Neuronal stem cell (in vitro differentiated cells): ENCODE data around the gene PCGF5.
"Not testable (repeated sequence)": the region's sequence is repeated elsewhere in the genome, so short reads cannot be mapped to it uniquely, and the experiment has no call there.

Source experiments
- DNase-seq: peaks from one replicate; pipeline ENCODE4 v3.0.0-alpha.2; 2013; ENCODE audit warnings: low spot score
- H2AFZ ChIP-seq: one replicate; pipeline ENCODE4 v1.6.1; 2013; ENCODE audit warnings: mild to moderate bottlenecking, low read length, inconsistent platforms
- H2AK5ac ChIP-seq: 2 replicates; pipeline ENCODE4 v1.6.1; 2013; ENCODE audit warnings: low read depth, mild to moderate bottlenecking, inconsistent platforms, low read length, moderate library complexity, mixed read lengths
- H2BK120ac ChIP-seq: 2 replicates; pipeline ENCODE4 v1.6.1; 2013; ENCODE audit warnings: low read depth, mild to moderate bottlenecking, inconsistent platforms, low read length, moderate library complexity, mixed read lengths
- H2BK12ac ChIP-seq: one replicate; pipeline ENCODE4 v1.6.1; 2013; ENCODE audit warnings: low read length, inconsistent platforms
- H2BK15ac ChIP-seq: 2 replicates; pipeline ENCODE4 v1.6.1; 2013; ENCODE audit warnings: mild to moderate bottlenecking, low read length, inconsistent platforms, mixed read lengths
- H2BK5ac ChIP-seq: one replicate; pipeline ENCODE4 v1.6.1; 2013; ENCODE audit warnings: inconsistent platforms, mild to moderate bottlenecking, low read length, moderate library complexity
- H3K14ac ChIP-seq: one replicate; pipeline ENCODE4 v1.6.1; 2013; ENCODE audit warnings: low read length, inconsistent platforms
- H3K18ac ChIP-seq: 2 replicates; pipeline ENCODE4 v1.6.1; 2013; ENCODE audit warnings: low read length, inconsistent platforms
- H3K23ac ChIP-seq: 2 replicates; pipeline ENCODE4 v1.6.1; 2013; ENCODE audit warnings: low read depth, mild to moderate bottlenecking, mixed read lengths, low read length, inconsistent platforms; ENCODE audit not compliant: poor library complexity
- H3K27ac ChIP-seq: replicated peaks from 3 replicates; pipeline ENCODE4 v1.5.1; 2013; ENCODE audit warnings: low read length, inconsistent platforms
- H3K27me3 ChIP-seq, 3 experiments: 2 replicates each; pipeline ENCODE4 v1.6.1; 2013; ENCODE audit warnings: low read length in 3 of 3, mild to moderate bottlenecking in 2 of 3, inconsistent platforms in 1 of 3, low read depth in 1 of 3, mixed read lengths in 1 of 3, moderate library complexity in 1 of 3; ENCODE audit not compliant: control insufficient read depth in 3 of 3, insufficient read depth in 3 of 3
- H3K36me3 ChIP-seq, 2 donors: replicated peaks in 1 of 2; 2 replicates each; pipeline ENCODE4 v1.6.1; 2013; ENCODE audit warnings: low read length in 2 of 2; ENCODE audit not compliant: control insufficient read depth in 2 of 2, insufficient read depth in 2 of 2
- H3K4ac ChIP-seq: 2 replicates; pipeline ENCODE4 v1.6.1; 2013; ENCODE audit warnings: inconsistent platforms, mild to moderate bottlenecking, low read length, moderate library complexity
- H3K4me1 ChIP-seq, 2 donors: 1 replicate in 1 of 2; 2 replicates in 1 of 2; pipeline ENCODE4 v1.6.1; 2013; ENCODE audit warnings: low read length in 2 of 2, low read depth in 1 of 2; ENCODE audit not compliant: control insufficient read depth in 2 of 2, insufficient read depth in 1 of 2
- H3K4me2 ChIP-seq: one replicate; pipeline ENCODE4 v1.6.1; 2013; ENCODE audit warnings: mild to moderate bottlenecking, low read length, inconsistent platforms; ENCODE audit not compliant: insufficient read depth, poor library complexity, severe bottlenecking
- H3K4me3 ChIP-seq, 2 donors: 2 replicates each; pipeline ENCODE4 v1.5.1; 2013; ENCODE audit warnings: low read length in 2 of 2, mild to moderate bottlenecking in 2 of 2, inconsistent platforms in 1 of 2, moderate library complexity in 1 of 2
- H3K79me1 ChIP-seq: one replicate; pipeline ENCODE4 v1.6.1; 2013; ENCODE audit warnings: low read depth, mild to moderate bottlenecking, inconsistent platforms, low read length, moderate library complexity
- H3K9ac ChIP-seq: one replicate; pipeline ENCODE4 v1.6.1; 2013; ENCODE audit warnings: mild to moderate bottlenecking, low read depth, low read length, inconsistent platforms; ENCODE audit not compliant: poor library complexity
- H3K9me3 ChIP-seq, 2 donors: replicated peaks in 1 of 2; 2 replicates each; pipeline versions ENCODE3 to v1.6.1; 2013; ENCODE audit warnings: low read length in 2 of 2, mild to moderate bottlenecking in 2 of 2, inconsistent platforms in 1 of 2, low read depth in 1 of 2, mixed read lengths in 1 of 2, moderate library complexity in 1 of 2; ENCODE audit not compliant: control insufficient read depth in 2 of 2, insufficient read depth in 1 of 2
- H4K8ac ChIP-seq: one replicate; pipeline ENCODE4 v1.6.1; 2013; ENCODE audit warnings: low read depth, mild to moderate bottlenecking, inconsistent platforms, low read length, moderate library complexity
- H4K91ac ChIP-seq: one replicate; pipeline ENCODE4 v1.6.1; 2013; ENCODE audit warnings: low read length, low read depth, mild to moderate bottlenecking, inconsistent platforms; ENCODE audit not compliant: poor library complexity
- WGBS, 2 donors: extraction: QIAGEN DNeasy Blood & Tissue Kit; methylation state at CpG; one replicate each; pipeline ENCODE4 v1.1.7; 2013; ENCODE audit warnings: missing lambda C conversion rate in 2 of 2, mixed read lengths in 1 of 2; ENCODE audit not compliant: insufficient read length in 2 of 2, insufficient replicate concordance in 1 of 2; ENCODE audit errors: extremely low coverage in 2 of 2; 5-methylcytosine and 5-hydroxymethylcytosine counted together

Gene PCGF5

DNA sequence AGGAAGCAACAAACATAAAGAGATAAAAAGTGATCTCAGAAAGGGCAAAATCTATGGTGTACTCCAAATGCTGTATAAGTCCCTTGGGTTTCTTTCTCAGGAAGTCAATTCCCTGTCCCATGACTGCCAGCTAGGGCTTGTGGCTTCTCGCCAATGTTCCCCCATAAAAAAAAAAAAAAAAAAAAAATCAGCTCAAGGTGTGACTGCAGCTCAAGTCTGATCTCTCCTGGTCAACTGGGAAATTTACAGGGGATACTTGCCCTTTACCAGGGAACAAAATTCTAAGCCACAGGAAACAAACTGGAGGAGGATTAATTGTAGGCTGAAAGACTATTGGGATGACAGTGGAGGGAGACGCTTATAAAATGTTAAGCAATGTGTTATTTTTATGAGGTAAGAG, 76.0 kb downstream of the PCGF5 start:
- Histone ChIP-seq H3K18ac (no peak overlapping the region), H3K36me3 (no peaks in the 10 kb centered on the region), H2AK5ac (no peak overlapping the region), H3K79me1 (peaks cover 3% of the 10 kb centered on the region), H3K9me3 (no peaks in the 10 kb centered on the region), H3K23ac (no peak overlapping the region), H3K27me3 (no peaks in the 10 kb centered on the region), H3K4me3 (no peak overlapping the region), H3K9ac (no peak overlapping the region), H4K8ac (no peak overlapping the region), H2BK15ac (no peak overlapping the region), H2BK120ac (no peak overlapping the region), H3K4me2 (no peak overlapping the region), H2BK12ac (no peak overlapping the region), H3K4ac (no peak overlapping the region), H2AFZ (no peak overlapping the region), H2BK5ac (no peak overlapping the region), H3K4me1 (peaks cover 1 to 2% of the 10 kb centered on the region in 2 donors), H3K14ac (no peak overlapping the region), H3K27ac (no peak overlapping the region), H4K91ac (no peak overlapping the region)
- no peak for DNase-seq
- WGBS, 2 donors: no CpG with 5 or more reads among the region's 2 CpGs

GRCh38 chr10:91298224-91298871, 77.9 kb downstream of the PCGF5 start:
- Histone ChIP-seq H2BK12ac (no peak overlapping the region), H3K79me1 (no peaks in the 10 kb centered on the region), H3K27ac (no peak overlapping the region), H3K4me3 (peak overlapping the region in 1 of 2 donors; percentile 9), H2BK120ac (no peak overlapping the region), H3K36me3 (no peaks in the 10 kb centered on the region), H2BK5ac (no peak overlapping the region), H2BK15ac (no peak overlapping the region), H3K14ac (no peak overlapping the region), H3K4me2 (peak overlapping the region; percentile 37), H4K91ac (no peak overlapping the region), H3K27me3 (no peaks in the 10 kb centered on the region), H3K9me3 (no peaks in the 10 kb centered on the region), H3K18ac (peak overlapping the region; percentile 63), H2AFZ (peak overlapping the region; percentile 76), H2AK5ac (no peak overlapping the region), H3K23ac (no peak overlapping the region), H3K4me1 (peaks cover 1 to 2% of the 10 kb centered on the region in 2 donors), H3K4ac (no peak overlapping the region), H3K9ac (no peak overlapping the region), H4K8ac (no peak overlapping the region)
- DNase-seq: peak; percentile 80
- WGBS, 2 donors: no CpG with 5 or more reads among the region's 23 CpGs

DNA sequence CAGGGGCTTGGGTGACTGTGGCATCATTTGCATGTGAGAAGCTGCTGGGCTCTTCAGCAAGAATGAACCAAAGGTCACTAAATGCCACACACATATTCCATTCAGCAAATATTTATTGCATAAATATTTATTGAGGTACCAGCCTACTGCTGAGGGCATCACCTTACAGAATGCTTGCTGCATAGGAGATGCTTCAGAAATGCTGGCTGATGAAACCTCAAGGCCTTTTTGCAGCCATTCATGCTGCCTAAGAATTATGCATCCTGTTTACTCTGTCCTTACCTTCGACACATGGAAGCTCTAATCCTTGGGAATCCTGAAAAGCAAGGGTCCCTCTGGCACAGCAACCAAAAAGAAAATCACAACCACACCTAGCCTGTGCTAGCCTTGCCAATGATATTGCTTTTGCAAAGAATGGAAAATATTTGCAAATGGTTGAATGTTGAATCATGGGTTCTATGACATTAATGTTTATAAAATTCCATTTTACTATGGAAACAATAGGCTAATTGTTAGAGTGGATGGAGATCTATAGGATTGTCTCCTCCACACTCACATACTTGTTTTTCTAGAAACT, 79.6 kb downstream of the PCGF5 start:
- H2BK120ac ChIP-seq: no peak overlapping the region
- H2AFZ ChIP-seq: no peak overlapping the region
- H2BK15ac ChIP-seq: no peak overlapping the region
- H3K9ac ChIP-seq: no peak overlapping the region
- no peaks in the 10 kb centered on the region for H3K36me3 ChIP-seq
- H4K8ac ChIP-seq: no peak overlapping the region
- H4K91ac ChIP-seq: no peak overlapping the region
- no peak overlapping the region for H2AK5ac ChIP-seq
- no peak overlapping the region for H2BK5ac ChIP-seq
- WGBS, 2 donors: no CpG with 5 or more reads among the region's 1 CpG
- H3K23ac ChIP-seq: no peak overlapping the region
- no peaks in the 10 kb centered on the region for H3K79me1 ChIP-seq
- H3K4me3 ChIP-seq: no peak overlapping the region
- H3K18ac ChIP-seq: no peak overlapping the region
- no peak overlapping the region for H3K27ac ChIP-seq
- no peak overlapping the region for H3K4ac ChIP-seq
- H3K4me1 ChIP-seq: peaks cover 0 to 1% of the 10 kb centered on the region in 2 donors
- H3K4me2 ChIP-seq: no peak overlapping the region
- H2BK12ac ChIP-seq: no peak overlapping the region
- no peak overlapping the region for H3K14ac ChIP-seq
- H3K9me3 ChIP-seq: no peaks in the 10 kb centered on the region
- DNase-seq: no peak
- no peaks in the 10 kb centered on the region for H3K27me3 ChIP-seq

- H3K9me3 ChIP-seq, H4K91ac ChIP-seq, H3K4ac ChIP-seq, H2BK5ac ChIP-seq, H3K4me1 ChIP-seq, H3K9ac ChIP-seq, H3K14ac ChIP-seq, H2BK15ac ChIP-seq, H2BK120ac ChIP-seq, H3K18ac ChIP-seq, H3K4me3 ChIP-seq, H2AFZ ChIP-seq, H3K36me3 ChIP-seq, H3K23ac ChIP-seq, H2BK12ac ChIP-seq, H4K8ac ChIP-seq, H3K27me3 ChIP-seq, H2AK5ac ChIP-seq, H3K79me1 ChIP-seq, H3K27ac ChIP-seq, H3K4me2 ChIP-seq, DNase-seq: not testable (repeated sequence)
- no CpG with 5 or more reads among the region's 3 CpGs for WGBS, 2 donors
Measured at GRCh38 chr10:91302946-91303345, 82.5 kb downstream of the PCGF5 start.
